Measurements from ENCODE around the gene CCL25.

GRCh38 chr19:8057545-8058270 lies 5.1 kb downstream of the CCL25 start:
- no peak for TF ChIP-seq CTCF (IDR thresholded peaks at IDR 0.05)
- TF ChIP-seq POLR2A (IDR thresholded peaks at IDR 0.05): no peak
- TF ChIP-seq POLR2AphosphoS5 (IDR thresholded peaks at IDR 0.05): no peak

Measured in stomach (tissue), 4 donors.